ENCODE measurements around the gene EHMT1.
A peak's percentile ranks its signal among the peaks of the same experiment; 100 is the strongest.

Gene EHMT1

GRCh38 chr9:137665226-137665625 lies 46.4 kb downstream of the EHMT1 start:
- no peak for DNase-seq (ENCODE audit: low spot score)
- CTCF ChIA-PET, result no interaction called here
- no peak for TF ChIP-seq CTCF (conservative IDR thresholded peaks at IDR 0.05; ENCODE audit: low read depth)
- no peak overlapping the region for H3K27ac ChIP-seq
- POLR2A ChIA-PET (ENCODE audit: low non-redundant PET), result interaction anchor here (0.6 kb wide), 1 partner anchor 969 kb away, joined by 3 read pairs; no protein-coding TSS in a partner anchor

GRCh38 chr9:137665697-137666512 lies 47.1 kb downstream of the EHMT1 start:
- no peak for DNase-seq (ENCODE audit: low spot score)
- ChIA-PET POLR2A (ENCODE audit: low non-redundant PET) (no interaction called here), CTCF (no interaction called here)
- H3K27ac ChIP-seq, result peak overlapping the region; percentile 4; the same call in 1 of the 2 replicates
- no peak for TF ChIP-seq CTCF (conservative IDR thresholded peaks at IDR 0.05; ENCODE audit: low read depth)

GRCh38 chr9:137666513-137666822 lies 47.7 kb downstream of the EHMT1 start:
- TF ChIP-seq CTCF (conservative IDR thresholded peaks at IDR 0.05; ENCODE audit: low read depth), result no peak
- ChIA-PET POLR2A (ENCODE audit: low non-redundant PET) (no interaction called here), CTCF (no interaction called here)
- peak overlapping the region; percentile 4; the same call in 1 of the 2 replicates for H3K27ac ChIP-seq
- DNase-seq (ENCODE audit: low spot score), result no peak

- H3K27ac ChIP-seq, result peak overlapping the region; percentile 27; the same call in 1 of the 2 replicates
- POLR2A ChIA-PET (ENCODE audit: low non-redundant PET), result no interaction called here
- no peak for DNase-seq (ENCODE audit: low spot score)
- no peak for TF ChIP-seq CTCF (conservative IDR thresholded peaks at IDR 0.05; ENCODE audit: low read depth)
- CTCF ChIA-PET, result interaction anchor here (0.6 to 0.7 kb wide), 2 partner anchors 9 to 84 kb away, joined by 4 to 5 read pairs; no protein-coding TSS in a partner anchor
Measured at GRCh38 chr9:137666955-137667670, 48.3 kb downstream of the EHMT1 start.

GRCh38 chr9:137668203-137668602 lies 49.4 kb downstream of the EHMT1 start:
- no peak overlapping the region for H3K27ac ChIP-seq
- no peak for TF ChIP-seq CTCF (conservative IDR thresholded peaks at IDR 0.05; ENCODE audit: low read depth)
- CTCF ChIA-PET, result no interaction called here
- DNase-seq (ENCODE audit: low spot score), result no peak
- POLR2A ChIA-PET (ENCODE audit: low non-redundant PET), result no interaction called here

GRCh38 chr9:137669261-137669672 lies 50.5 kb downstream of the EHMT1 start:
- TF ChIP-seq CTCF (conservative IDR thresholded peaks at IDR 0.05; ENCODE audit: low read depth), result no peak
- POLR2A ChIA-PET (ENCODE audit: low non-redundant PET), result no interaction called here
- DNase-seq (ENCODE audit: low spot score), result no peak
- H3K27ac ChIP-seq, result no peak overlapping the region
- CTCF ChIA-PET, result interaction anchor here (1.2 kb wide), 1 partner anchor 26 kb away, joined by 3 read pairs; no protein-coding TSS in a partner anchor

All from RWPE1 (cell line).